Measurements from ENCODE around the gene TOP1.

The TOP1 gene

GRCh38 chr20:41081276-41081814 is 52.7 kb downstream of the TOP1 start:
- no peak overlapping the region for H3K4me3 ChIP-seq (ENCODE audit: low read length)
- no peak for DNase-seq (ENCODE audit: low read depth)
- TF ChIP-seq, protein P1, sequence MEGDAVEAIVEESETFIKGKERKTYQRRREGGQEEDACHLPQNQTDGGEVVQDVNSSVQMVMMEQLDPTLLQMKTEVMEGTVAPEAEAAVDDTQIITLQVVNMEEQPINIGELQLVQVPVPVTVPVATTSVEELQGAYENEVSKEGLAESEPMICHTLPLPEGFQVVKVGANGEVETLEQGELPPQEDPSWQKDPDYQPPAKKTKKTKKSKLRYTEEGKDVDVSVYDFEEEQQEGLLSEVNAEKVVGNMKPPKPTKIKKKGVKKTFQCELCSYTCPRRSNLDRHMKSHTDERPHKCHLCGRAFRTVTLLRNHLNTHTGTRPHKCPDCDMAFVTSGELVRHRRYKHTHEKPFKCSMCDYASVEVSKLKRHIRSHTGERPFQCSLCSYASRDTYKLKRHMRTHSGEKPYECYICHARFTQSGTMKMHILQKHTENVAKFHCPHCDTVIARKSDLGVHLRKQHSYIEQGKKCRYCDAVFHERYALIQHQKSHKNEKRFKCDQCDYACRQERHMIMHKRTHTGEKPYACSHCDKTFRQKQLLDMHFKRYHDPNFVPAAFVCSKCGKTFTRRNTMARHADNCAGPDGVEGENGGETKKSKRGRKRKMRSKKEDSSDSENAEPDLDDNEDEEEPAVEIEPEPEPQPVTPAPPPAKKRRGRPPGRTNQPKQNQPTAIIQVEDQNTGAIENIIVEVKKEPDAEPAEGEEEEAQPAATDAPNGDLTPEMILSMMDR (conservative IDR thresholded peaks at IDR 0.05; ENCODE audit: low read depth, low read length): no peak

DNA sequence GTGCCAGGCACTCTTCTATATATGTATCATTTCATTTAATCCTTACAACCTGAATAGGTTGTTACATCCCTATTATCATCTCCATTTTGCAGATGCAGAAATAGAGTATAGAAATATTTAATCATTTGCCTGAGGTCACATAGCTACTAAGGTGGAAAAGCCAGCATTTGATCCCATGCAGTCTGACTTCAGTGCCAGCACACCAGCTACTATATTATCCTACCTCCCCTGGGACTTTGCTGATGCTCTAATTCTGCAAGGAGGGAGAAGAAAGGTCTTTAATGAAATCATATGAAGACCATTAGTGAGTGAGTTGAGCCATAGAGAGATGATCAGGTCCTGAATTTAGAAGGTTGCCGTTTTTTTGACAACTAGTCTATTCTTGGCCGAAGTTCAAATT is 53.7 kb downstream of the TOP1 start:
- TF ChIP-seq, protein P1 (conservative IDR thresholded peaks at IDR 0.05; ENCODE audit: low read depth, low read length): no peak
- no peak overlapping the region for H3K4me3 ChIP-seq (ENCODE audit: low read length)
- DNase-seq (ENCODE audit: low read depth): no peak

DNA sequence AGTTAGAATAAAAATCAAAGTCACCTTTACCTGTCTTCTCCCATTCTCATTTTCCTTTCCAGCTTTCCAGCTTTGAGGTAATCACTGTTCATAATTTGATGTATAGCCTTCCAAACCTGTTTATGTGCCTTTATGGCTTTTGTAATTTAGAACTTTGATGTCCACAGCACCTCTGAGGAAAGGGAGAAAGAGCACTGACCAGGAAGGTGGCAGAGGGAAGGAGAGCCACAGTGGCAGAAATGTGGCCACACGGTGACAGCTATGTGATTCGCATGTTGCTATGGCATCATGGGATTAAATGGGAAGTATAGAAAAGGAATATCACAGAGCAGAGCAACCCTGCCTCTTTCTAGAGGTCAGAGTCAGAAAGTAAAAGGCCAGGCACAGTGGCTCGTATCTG is 57.0 kb downstream of the TOP1 start:
- no peak overlapping the region for H3K4me3 ChIP-seq (ENCODE audit: low read length)
- TF ChIP-seq, protein P1 (conservative IDR thresholded peaks at IDR 0.05; ENCODE audit: low read depth, low read length): no peak
- DNase-seq (ENCODE audit: low read depth): no peak

GRCh38 chr20:41086402-41087324 is 58.0 kb downstream of the TOP1 start:
- TF ChIP-seq, protein P1 (conservative IDR thresholded peaks at IDR 0.05; ENCODE audit: low read depth, low read length): no peak
- DNase-seq (ENCODE audit: low read depth): no peak
- H3K4me3 ChIP-seq (ENCODE audit: low read length): no peak overlapping the region

- H3K4me3 ChIP-seq (ENCODE audit: low read length): no peak overlapping the region
- no peak for DNase-seq (ENCODE audit: low read depth)
- TF ChIP-seq, protein P1 (conservative IDR thresholded peaks at IDR 0.05; ENCODE audit: low read depth, low read length): no peak
Observed at GRCh38 chr20:41087325-41087685, 58.7 kb downstream of the TOP1 start.

GRCh38 chr20:41087777-41088176 is 59.2 kb downstream of the TOP1 start:
- TF ChIP-seq, protein P1 (conservative IDR thresholded peaks at IDR 0.05; ENCODE audit: low read depth, low read length): no peak
- no peak for DNase-seq (ENCODE audit: low read depth)
- H3K4me3 ChIP-seq (ENCODE audit: low read length): no peak overlapping the region

DNA sequence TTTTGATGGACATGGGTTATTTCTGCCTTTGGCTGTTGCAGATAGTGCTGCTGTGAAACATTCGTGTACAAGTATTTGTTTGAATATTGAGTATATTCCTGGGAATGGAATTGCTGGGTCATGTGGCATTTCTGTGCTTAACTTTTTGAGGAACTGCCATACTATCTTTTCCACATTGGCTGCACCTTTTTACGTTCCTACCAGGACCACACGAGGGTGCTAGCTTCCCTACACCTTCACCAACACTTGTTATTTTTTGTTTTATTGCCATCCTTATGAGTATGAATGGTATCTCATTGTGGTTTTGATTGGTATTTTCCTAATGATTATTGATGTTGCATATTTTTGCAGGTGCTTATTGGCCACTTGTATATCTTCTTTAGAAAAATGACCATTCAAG is 60.9 kb downstream of the TOP1 start:
- DNase-seq (ENCODE audit: low read depth): no peak
- TF ChIP-seq, protein P1 (conservative IDR thresholded peaks at IDR 0.05; ENCODE audit: low read depth, low read length): peak; percentile 11
- H3K4me3 ChIP-seq (ENCODE audit: low read length): no peak overlapping the region

Measured in retinal pigment epithelial cell (primary cell).